Bronchial epithelial cell (primary cell): Measurements from ENCODE around the gene ANKRD33B. TPM values are rescaled to one million over a fixed set of nuclear protein-coding genes. Genes with fewer than 3 reads are reported as not detected.
"Not testable (repeated sequence)": the region's sequence is repeated elsewhere in the genome, so short reads cannot be mapped to it uniquely, and the experiment has no call there.

Experiments
- DNase-seq: peaks from one replicate; pipeline ENCODE4 v3.0.0-alpha.2; 2010; ENCODE audit warnings: low read depth
- FAIRE-seq: peaks from 2 replicates; lab custom pipeline; 2011; peaks lifted over from hg19 to GRCh38; lab: Jason Lieb, UNC
- H3K27me3 ChIP-seq: 2 replicates; pipeline ENCODE4 v1.5.1; 2011; ENCODE audit warnings: low read length; ENCODE audit not compliant: control insufficient read depth, insufficient read depth
- H3K36me3 ChIP-seq: 2 replicates; pipeline ENCODE4 v1.5.1; 2011; ENCODE audit warnings: low read length; ENCODE audit not compliant: control insufficient read depth, insufficient read depth
- H3K4me3 ChIP-seq: 2 replicates; pipeline ENCODE4 v1.5.1; 2011; ENCODE audit warnings: mild to moderate bottlenecking, low read depth, low read length, control low read depth
- CTCF ChIP-seq: IDR thresholded peaks from 2 replicates; pipeline ENCODE4 v1.5.1; 2011; ENCODE audit warnings: mild to moderate bottlenecking, moderate library complexity, low read length, control low read depth, inconsistent platforms; ENCODE audit not compliant: insufficient read depth, severe bottlenecking
- total RNA-seq: library from RNA; depleted of rRNA; stranded (reverse); fragments of >200 nt; gene quantifications from 2 replicates; pipeline ENCODE4 v1.2.1, GENCODE V29; 2014

ANKRD33B gene
- total RNA-seq, 1 donor from 2014 or later = under 0.01 TPM

GRCh38 chr5:10635257-10635866 is 71.5 kb downstream of the ANKRD33B start:
- FAIRE-seq = no peak
- peak; percentile 77 for DNase-seq
- Histone ChIP-seq H3K4me3 (no peak overlapping the region), H3K27me3 (no peaks in the 10 kb centered on the region), H3K36me3 (no peaks in the 10 kb centered on the region)
- no peak for TF ChIP-seq CTCF

GRCh38 chr5:10635867-10636350 is 72.0 kb downstream of the ANKRD33B start:
- Histone ChIP-seq H3K27me3 (no peaks in the 10 kb centered on the region), H3K4me3 (no peak overlapping the region), H3K36me3 (no peaks in the 10 kb centered on the region)
- DNase-seq (peak; percentile 39), FAIRE-seq (no peak)
- TF ChIP-seq CTCF = no peak

- Histone ChIP-seq H3K36me3 (no peaks in the 10 kb centered on the region), H3K4me3 (no peak overlapping the region), H3K27me3 (no peaks in the 10 kb centered on the region)
- no peak for FAIRE-seq
- TF ChIP-seq CTCF = no peak
- DNase-seq = no peak
Measured at GRCh38 chr5:10636363-10637142, 72.7 kb downstream of the ANKRD33B start.

- no peaks in the 10 kb centered on the region for H3K27me3 ChIP-seq
- H3K4me3 ChIP-seq = no peak overlapping the region
- DNase-seq (no peak), FAIRE-seq (no peak)
- no peak for TF ChIP-seq CTCF
- no peaks in the 10 kb centered on the region for H3K36me3 ChIP-seq
Measured at GRCh38 chr5:10637944-10638343, 74.1 kb downstream of the ANKRD33B start.

- not testable (repeated sequence) for H3K27me3 ChIP-seq, FAIRE-seq, H3K36me3 ChIP-seq, DNase-seq, H3K4me3 ChIP-seq
Measured at GRCh38 chr5:10638723-10639122, 74.9 kb downstream of the ANKRD33B start.

- H3K27me3 ChIP-seq = no peaks in the 10 kb centered on the region
- no peak for TF ChIP-seq CTCF
Measured at GRCh38 chr5:10639846-10640368, 76.0 kb downstream of the ANKRD33B start.

More at GRCh38 chr5:10639846-10640368, 76.0 kb downstream of the ANKRD33B start:
- DNase-seq = no peak
- FAIRE-seq = no peak
- H3K4me3 ChIP-seq = no peak overlapping the region
- no peaks in the 10 kb centered on the region for H3K36me3 ChIP-seq
